Hematopoietic multipotent progenitor cell (in vitro differentiated cells): Measurements from ENCODE around the gene ANKRD13A. TPM values are rescaled to one million over a fixed set of nuclear protein-coding genes. Genes with fewer than 3 reads are reported as not detected.

ENCODE experiments used
- DNase-seq, 3 donors: peaks; one replicate each; pipeline ENCODE4 v3.0.0-alpha.2; 2011 to 2015; ENCODE audit warnings: low read depth in 2 of 3, low spot score in 2 of 3
- small RNA-seq: library from RNA; depleted of rRNA; stranded (forward); fragments of <200 nt; gene quantifications from one replicate; pipeline ENCODE3, GENCODE V24; 2012
- total RNA-seq: library from RNA; depleted of rRNA; stranded (reverse); fragments of >200 nt; gene quantifications from one replicate; pipeline ENCODE4 v1.2.3, GENCODE V29; 2012

The ANKRD13A gene
- total RNA-seq, 1 donor: 99.9 TPM

GRCh38 chr12:110074089-110074488 lies 74.9 kb downstream of the ANKRD13A start:
- no peak for DNase-seq

- DNase-seq: no peak
Observed at GRCh38 chr12:110075880-110076279, 76.7 kb downstream of the ANKRD13A start.

- no peak for DNase-seq
Observed at GRCh38 chr12:110077800-110078199, 78.6 kb downstream of the ANKRD13A start.

- DNase-seq: peak; percentile 52 to 93 (median 75)
Observed at GRCh38 chr12:110079477-110080400, 80.5 kb downstream of the ANKRD13A start.

- no peak for DNase-seq
Observed at GRCh38 chr12:110080410-110080809, 81.2 kb downstream of the ANKRD13A start.

- no peak for DNase-seq
Observed at GRCh38 chr12:110084314-110085015, 85.2 kb downstream of the ANKRD13A start.

GRCh38 chr12:110088216-110088615 lies 89.0 kb downstream of the ANKRD13A start:
- peak in 1 of 3 donors; percentile 50 for DNase-seq

GRCh38 chr12:110088936-110089335 lies 89.7 kb downstream of the ANKRD13A start:
- DNase-seq: peak in 1 of 3 donors; percentile 8

Small RNAs within 50 kb of the gene (small RNA-seq; reads per million reads assigned to genes)
- not detected for gene AC007546.2

Other genes starting within 250 kb of the ANKRD13A start
- not detected for gene TRPV4, start 166.0 kb upstream of the ANKRD13A start, total RNA-seq
- gene GLTP, start 118.9 kb upstream of the ANKRD13A start, total RNA-seq: 19.7 TPM
- 12.1 TPM for gene TCHP, start 99.2 kb upstream of the ANKRD13A start, total RNA-seq
- gene GIT2, start 3.1 kb upstream of the ANKRD13A start, total RNA-seq: 88.3 TPM
- 47.4 TPM for gene C12orf76, start 49.1 kb downstream of the ANKRD13A start, total RNA-seq
- gene IFT81, start 124.9 kb downstream of the ANKRD13A start, total RNA-seq: 2.7 TPM